NCI-H345 treated with DMSO at 0.1 percent for 48 hours (cell line): ENCODE data around the gene BMP7.
"Not testable (repeated sequence)": the region's sequence is repeated elsewhere in the genome, so short reads cannot be mapped to it uniquely, and the experiment has no call there.

ENCODE experiments used
- DNase-seq: peaks from one replicate; lab custom pipeline; 2025; ENCODE audit not compliant: unreplicated experiment; lab: John Stamatoyannopoulos, UW

The BMP7 gene

DNA sequence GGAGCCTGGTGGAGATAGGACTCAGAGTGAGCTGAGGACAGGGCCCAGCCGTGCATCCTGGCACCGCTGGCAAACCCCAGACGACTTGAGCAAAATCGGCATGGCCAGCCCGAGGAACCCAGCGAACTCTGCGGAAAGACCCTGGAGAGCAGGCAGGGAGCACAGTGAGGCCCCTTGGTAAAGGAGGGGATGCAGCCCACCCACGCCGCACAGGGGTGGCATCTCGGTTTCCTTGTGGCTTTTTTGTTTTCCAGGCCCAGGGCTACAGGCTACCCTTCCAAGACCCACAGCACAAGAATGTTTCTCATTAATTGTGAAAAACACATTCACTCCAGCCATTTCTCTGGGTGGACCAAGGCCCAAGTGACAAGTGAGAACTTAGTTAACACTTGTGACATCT is 71.4 kb downstream of the BMP7 start:
- DNase-seq = no peak

DNA sequence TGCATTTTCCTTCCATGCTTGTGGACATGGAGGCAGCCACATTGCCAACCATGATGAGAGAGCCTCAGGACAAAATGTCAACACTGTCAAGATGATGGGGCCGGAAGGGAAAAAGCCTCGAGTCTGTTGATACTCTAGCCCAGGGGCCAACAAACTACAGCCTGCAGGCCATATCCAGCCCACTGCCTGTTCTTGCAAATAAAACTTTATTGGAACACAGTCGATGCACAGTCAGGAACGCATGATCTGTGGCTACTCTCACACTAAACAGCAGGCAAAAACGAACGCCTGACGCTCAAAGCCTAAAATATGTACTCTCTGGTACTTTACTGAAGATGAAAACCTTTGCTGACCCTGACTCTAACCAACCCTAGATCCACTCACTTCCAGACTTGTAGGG is 72.3 kb downstream of the BMP7 start:
- DNase-seq = no peak

DNA sequence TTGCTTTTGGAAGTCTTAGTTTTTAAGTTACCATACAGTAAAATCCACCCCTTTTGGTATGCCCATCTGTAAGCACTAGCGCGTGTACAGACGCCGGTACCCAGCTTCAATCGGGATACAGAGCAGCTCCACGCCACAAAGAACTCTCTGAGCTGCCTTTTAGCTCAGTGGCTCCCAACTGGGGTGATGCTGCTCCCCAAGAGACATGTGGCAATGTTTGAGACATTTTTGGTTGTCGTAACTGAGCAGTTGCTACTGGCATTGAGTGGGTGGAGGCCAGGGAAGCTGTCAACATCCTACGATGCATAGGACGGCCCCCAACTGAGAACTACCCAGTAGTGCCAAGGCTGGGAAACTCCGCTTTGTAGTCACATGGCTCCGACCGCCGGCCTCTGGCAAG is 73.3 kb downstream of the BMP7 start:
- no peak for DNase-seq

DNA sequence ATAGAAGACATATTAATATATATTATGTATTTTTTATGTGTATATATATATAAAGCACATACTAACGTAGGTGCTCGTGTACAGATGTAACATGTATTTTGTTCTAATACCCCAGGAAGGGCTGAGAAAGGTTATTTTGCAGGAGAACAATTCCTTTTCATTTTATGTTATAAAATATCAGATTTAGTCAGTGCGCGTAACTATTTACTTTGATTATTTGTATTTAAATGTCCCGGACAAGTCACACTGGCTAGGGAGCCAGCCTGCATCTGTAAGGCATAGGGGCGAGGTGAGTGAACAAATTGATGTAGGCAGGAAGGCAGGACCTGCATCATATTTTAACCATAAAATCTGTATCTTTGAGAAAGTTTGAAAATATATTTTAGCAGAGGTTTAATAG is 74.1 kb downstream of the BMP7 start:
- DNase-seq = no peak

DNA sequence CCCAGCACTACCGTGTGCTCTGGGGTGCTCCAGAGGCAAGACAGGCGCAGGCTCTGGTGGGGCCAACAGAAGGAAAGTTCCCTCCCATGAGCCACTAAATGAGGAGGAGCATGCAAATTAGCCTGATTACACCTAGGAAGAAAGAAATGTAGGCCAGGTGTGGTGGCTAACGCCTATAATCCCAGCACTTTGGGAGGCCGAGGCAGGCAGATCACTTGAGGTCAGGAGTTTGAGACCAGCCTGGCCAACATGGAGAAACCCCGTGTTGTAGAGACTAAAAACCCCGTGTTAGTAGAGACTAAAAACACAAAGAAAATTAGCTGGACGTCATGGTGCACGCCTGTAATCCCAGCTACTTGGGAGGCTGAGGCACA is 75.2 kb downstream of the BMP7 start:
- DNase-seq = not testable (repeated sequence)

DNA sequence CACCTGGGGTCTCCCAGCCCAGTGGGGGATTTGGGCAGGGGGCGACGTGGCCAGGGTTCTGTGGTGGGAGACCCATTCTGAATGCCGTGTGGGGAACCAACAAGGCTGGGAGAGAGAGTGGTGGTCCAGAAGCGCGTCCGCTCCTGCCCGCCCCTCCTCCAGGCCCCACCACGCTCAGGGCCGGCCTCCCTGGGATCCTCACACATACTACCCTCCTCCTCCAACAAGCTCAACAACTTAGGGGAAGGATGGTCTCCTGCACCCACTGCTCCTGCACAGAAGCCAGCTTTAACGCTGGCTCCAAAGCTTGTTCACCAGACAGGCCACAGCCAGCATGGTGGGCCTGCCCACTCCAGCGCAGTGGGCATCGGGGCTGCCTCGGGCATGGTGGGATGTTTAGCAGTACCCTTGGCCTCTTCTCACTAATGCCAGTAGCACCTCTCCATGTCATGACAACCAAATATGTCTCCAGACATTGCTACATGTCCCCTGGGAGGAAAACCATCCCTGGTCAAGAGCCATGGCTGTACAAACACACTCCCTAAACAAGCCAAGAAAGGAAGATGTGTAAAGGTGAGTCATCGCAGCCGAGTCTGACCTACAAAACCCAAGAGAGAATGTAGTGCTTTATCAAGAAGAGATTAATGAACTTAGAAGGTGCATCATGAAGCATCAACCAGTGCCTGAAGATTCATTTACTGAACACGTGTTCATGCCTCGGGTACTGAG is 75.7 kb downstream of the BMP7 start:
- DNase-seq = no peak

DNA sequence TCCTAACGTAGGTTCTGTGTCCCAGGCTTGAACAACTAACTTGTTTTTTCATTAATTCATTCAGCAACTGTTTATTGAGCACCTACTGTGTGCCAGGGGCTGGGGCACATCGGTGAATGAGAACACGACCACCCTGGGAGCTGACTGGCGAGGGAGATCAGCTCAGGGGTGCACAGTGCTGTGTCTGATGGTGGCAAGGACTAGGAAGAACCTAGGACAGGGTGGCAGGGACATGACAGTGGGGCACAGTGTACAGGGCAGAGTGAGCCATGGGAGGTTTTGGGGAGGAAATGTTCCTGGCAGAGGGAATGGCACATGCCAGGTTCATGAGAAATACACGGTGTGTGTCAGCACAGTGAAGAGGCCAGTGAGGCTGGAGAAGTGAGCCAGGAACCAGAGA is 76.7 kb downstream of the BMP7 start:
- DNase-seq = no peak

DNA sequence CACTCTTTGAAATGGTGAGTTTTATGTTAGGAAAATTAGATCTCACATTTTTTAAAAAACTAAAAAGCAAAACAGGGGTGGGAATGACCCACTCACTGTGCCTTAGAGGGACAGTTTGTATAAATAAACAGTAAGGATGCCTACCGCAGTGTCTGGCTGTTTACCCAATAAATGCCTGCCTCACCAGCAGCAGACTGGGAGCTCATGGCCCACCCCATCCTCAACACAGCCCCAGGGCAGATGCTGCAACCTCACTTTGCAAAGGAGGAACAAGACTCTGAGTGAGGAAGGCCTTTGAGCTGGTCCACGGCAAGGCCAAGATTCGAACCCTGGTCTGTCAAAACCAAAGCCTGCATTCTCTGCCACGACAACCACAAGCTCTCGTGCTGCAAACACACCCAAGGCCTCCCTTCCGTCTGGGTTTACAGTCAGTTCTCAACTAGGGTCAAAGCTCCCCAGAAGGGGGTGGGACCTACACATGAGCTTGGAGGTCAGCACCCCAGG is 77.8 kb downstream of the BMP7 start:
- no peak for DNase-seq

DNA sequence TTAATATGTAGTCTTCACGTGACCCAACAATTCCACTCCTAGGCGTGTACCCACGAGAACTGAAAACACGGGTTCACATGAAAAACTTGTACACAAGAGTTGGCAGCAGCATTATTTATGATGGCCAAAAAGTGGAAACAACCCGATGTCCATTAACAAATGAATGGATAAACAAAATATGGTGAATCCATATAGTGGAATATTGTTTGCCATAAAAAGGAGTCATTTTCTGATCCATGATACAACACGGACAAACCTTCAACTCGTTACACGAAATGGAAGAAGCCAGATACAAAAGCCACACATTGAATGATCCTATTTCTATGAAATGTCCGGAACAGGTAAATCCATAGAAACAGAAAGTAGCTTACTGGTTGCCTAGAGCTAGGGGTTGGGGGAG is 78.4 kb downstream of the BMP7 start:
- no peak for DNase-seq

DNA sequence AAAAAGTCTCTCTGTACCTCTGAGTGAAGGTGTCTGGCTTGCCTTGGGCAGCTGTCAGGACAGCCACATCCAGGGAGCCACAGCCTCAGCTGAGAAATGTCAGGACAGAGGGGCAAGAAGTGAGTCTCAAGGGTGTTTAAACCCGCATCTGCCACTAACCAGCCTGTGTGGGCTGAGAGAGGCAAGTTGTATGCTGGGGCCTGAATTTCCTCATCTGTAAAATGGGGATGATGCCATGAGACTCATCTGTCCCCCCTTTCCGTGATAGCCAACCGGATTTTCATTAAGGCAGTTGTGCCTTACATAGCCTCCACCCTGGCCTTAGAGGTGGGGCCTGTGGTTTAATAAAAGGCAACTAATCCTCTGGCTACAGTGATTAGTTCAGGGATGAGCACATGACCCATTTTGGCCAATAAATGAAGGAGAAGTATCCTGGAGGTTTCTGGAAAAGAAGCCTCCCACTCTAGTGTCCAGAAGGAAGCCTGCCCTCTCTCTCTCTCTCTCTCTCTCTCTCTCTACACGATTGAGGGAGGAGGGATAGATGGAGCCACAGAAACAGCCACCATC is 79.3 kb downstream of the BMP7 start:
- no peak for DNase-seq

DNA sequence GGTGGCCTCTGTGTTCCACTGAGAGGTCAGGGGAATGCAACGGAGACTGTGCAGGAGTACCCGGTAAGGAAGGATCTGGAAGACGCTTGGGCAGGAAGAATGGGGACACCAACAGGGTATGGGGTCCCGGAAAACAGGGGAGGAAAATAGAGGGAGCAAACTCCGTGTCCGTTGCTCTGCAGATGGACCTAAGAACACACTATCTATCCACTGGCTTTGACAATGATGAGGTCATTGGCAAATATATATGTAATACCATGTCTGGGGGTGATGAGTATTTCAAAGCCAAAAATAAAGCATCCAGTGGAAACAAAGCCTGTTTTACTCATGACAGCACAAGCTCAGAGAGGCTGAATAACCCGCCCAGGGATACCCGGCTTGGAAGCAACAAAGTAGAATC is 80.2 kb downstream of the BMP7 start:
- no peak for DNase-seq

DNA sequence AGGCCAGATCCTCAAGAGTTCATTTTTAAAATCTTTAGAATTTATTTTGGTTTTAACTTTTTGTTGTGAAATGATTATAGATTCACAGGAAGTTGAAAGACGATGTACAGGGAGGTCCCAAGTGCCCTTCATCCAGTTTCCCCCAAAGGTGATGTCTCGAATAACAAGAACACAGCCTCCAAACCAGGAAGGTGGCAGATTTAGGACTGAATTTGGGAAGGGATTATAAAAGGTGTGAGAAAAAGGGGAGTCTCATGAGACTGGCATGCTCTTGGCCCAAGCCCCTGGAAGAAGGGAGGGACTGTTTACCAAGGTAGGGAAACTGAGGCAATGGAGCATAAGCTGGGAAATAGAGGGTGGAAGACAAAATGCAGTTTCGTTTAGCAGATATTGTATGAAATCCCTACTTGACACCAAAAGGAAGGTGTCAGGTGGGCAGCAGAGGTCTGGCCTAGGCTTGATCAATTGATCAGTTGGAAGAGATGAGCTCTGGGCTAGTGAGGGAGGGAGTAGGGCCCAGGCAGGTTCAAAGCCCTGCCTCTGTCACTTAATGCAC is 81.2 kb downstream of the BMP7 start:
- no peak for DNase-seq

DNA sequence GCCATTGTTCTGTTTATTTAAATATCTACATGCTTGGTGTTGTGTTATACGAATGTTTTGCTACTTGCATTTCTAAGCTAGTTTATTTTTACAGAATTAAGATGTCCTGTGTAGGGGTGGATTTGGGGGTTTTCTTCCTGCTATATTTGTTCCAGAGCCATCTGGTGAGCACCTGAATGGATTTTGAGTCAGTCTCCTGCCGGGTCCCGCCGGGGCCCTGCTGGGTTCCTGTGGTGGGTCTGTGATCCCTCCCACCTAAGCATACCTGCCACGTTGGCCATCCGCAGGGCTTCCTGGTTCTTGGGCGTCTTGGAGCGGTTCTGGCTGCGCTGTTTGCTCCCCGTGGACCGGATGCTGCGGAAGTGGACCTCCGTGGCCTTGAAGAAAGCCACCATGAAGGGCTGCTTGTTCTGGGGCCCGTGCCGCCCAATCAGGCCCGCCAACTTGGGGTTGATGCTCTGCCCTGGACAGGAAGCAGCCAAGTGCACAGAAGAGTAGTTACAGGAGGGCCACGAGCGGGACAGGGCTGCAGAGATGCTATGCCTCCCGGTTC is 82.9 kb downstream of the BMP7 start:
- no peak for DNase-seq

DNA sequence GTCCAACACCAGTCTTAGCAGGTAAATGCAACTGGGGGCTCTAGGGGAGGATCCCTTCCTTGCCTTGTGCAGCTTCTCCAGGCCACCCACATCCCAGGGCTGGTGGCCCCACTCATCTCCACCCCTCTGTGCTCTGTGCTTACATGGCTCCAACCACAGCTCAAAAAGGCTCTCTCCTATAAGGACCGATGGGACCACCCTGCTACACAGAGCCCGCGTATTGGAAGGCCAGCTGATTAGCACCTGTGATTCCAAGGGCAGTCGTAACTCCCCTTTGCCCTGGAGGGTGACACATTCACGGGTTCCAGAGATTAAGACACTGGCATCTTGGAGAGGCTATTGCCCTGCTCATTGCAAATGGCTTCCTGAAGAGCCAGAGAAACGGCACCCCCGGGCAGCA is 84.8 kb downstream of the BMP7 start:
- DNase-seq = no peak

DNA sequence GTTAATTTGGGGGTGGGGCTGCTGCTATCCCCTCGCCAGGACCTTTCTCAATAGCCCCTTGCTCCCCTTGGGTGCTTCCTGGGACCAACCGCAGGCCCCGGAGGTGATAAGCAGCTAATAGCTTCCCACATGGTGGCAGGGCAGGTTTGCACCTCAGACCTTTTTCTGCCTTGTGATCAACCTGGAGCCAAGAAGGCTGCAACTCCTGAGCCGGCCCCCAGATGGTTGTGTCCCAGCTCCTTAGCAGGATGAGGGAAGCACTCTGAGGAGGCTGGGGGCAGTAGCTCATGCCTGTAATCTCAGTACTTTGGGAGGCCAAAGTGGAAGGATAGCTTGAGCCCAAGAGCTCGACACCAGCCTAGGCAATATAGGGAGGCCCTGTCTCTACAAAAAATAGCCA is 85.5 kb downstream of the BMP7 start:
- DNase-seq = no peak

DNA sequence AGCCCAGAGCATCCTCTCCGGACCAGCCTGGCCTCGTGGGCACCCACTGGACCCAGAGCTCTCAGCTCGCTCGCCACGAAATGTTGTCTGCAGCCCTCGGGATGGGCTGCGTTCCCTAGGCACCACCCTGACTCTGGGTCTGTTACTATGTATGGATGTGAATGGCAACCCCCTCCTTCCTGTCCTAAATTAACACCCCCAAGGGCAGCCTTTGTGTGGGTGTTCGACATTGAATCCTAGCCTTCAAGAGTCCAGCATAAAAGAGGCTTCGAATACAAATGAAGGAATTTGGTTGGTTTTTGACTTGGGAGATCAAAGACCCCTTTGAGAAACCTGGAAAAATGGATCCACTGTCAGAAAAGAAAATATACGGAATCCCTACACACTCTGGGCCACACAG is 86.1 kb downstream of the BMP7 start:
- DNase-seq = no peak

DNA sequence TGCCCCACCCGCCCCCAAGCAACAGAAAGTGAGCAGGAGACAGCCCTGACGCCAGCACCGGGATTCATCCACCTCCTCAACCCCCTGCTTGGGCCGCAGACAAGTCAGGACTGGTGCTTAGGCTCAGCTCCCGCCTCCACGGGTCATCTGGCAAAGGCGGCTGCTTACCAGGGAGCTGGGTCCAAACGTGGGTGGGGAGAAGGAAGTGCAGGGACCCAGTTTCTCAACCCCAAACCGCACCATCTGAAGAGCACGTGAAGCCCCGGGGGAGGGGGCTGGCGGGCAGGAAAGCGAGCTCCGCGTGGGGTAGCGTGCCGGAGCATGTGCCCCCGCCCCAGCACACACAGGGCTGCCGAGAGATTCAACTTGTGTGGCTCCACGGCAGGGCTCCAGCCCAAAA is 87.2 kb downstream of the BMP7 start:
- no peak for DNase-seq

DNA sequence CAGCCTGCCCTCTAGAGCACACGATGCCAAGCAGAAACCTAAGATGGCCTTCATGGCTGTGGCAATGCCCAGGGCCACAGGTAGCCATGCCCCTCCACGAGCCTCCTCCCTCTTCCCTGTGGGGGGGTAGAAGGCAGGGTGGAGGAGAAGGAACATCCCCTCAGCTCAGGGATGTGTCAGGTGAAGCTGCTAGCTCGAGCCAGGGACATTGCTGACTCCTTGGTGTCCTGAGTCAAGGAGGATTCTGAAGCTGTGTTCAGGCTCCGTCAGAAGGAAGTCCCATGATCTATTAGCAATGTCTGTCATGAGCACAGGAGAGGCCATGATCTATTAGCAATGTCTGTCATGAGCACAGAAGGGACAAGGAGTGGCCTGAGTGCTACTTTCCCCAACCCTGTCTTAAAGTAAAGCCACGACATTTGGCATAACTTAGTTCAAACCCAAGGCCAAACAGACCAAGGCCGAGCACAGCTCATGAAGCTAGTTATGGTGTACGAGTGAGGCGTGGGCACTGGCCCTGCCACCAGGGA is 87.8 kb downstream of the BMP7 start:
- DNase-seq = no peak

DNA sequence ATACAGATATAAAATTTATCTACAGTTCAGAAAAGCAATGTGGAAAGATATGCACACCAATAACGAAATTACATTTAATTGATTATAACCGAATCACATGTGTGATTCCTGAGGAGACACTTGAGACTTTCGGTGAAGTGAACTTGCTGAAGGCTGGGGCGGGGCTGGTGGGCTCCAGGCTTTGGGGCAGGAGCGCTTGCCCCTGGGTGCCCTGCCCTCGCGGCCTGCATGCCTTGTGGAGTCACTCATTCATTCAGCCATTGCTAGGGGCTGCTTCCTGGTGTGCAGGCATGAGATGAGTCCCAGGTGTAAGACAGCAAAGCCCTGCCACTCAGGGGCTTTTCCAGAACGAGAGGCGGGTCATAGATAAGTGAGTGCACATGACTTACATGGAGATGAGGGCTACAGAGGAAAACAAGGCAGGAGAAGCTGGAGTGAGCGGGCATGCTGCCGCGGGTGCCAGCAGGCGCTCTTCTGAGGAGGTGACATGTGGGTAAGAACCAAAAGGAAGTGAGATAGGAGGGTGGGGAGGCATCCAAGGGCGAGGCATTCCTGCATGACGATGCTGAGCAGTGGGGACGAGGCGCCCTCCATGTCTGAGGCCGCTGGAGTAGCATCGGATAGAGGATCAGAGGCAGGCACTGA is 88.7 kb downstream of the BMP7 start:
- DNase-seq = no peak

DNA sequence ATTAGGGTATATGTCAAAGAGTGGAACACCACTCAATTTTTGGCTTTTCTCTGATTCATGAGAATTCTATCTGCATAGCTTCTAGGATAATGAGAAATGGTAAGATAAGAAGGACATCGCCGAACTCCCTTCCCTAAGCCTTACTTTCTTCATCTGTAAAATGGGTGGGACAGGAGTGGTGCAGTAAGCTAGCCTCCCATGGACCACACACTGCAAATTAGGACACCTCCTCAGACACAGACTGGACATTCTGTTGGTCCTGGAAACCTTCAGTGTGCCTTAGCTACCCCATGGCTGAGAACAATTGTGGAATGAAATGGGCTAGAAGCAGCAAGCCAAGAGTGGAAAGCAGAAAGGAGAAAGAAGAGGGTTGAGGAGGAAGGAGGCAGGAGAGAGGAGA is 89.6 kb downstream of the BMP7 start:
- DNase-seq = no peak

DNA sequence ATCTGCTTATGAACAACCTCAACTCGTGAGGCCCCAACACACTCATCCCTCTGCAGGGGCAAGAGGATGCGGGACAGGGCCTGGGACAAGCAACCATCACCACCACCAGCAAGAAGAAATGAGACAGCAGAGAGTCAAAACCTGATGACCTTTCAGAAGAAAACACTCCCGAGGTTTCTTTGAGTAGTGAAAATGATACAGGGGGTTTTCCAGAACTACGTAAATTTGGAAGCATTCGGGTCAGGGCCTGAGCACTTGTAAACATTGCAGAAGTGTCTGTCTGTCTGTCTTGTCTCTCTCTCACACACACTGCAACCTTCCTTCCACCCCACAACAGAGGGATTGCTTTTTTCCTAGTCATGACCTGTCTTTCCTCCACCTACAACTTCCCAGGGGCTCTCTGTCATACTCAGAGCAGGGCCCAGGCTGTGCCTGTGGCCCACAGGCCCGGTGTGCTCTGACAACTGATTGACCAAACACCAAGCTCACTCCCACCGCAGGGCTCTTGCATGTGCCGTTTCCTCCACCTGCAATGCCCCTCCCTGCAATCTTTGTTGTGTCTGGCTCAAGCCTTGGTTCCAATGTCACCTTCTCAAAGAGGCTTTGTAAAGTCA is 90.9 kb downstream of the BMP7 start:
- no peak for DNase-seq
